Tibial artery (tissue), 4 donors: ENCODE results near the gene RAB31.
A peak's percentile ranks its signal among the peaks of the same experiment; 100 is the strongest.

ENCODE experiments used
- DNase-seq, 2 donors: peaks; one replicate each; pipeline ENCODE4 v3.0.0-alpha.2; 2019
- H3K27ac ChIP-seq, 2 donors: fragments of 200-600 bp; sonication (generic) in 1 of 2; 1 replicate in 1 of 2; 2 replicates in 1 of 2; pipeline ENCODE4 v1.5.1; 2018 to 2019; ENCODE audit warnings: mild to moderate bottlenecking in 1 of 2
- H3K27me3 ChIP-seq, 2 donors: fragments of 200-600 bp; sonication (generic) in 1 of 2; one replicate each; pipeline versions ENCODE4 v1.5.1 to v1.6.0; 2016 to 2019
- H3K36me3 ChIP-seq, 3 donors: fragments of 200-600 bp; sonication (generic) in 2 of 3; one replicate each; pipeline ENCODE4 v1.5.1; 2016 to 2019; ENCODE audit warnings: mild to moderate bottlenecking in 2 of 3
- H3K4me1 ChIP-seq, 4 donors: fragments of 200-600 bp; sonication (generic) in 2 of 4; 1 replicate in 3 of 4; 2 replicates in 1 of 4; pipeline ENCODE4 v1.5.1; 2016 to 2019
- H3K4me3 ChIP-seq, 2 donors: fragments of 200-600 bp; sonication (generic) in 1 of 2; 1 replicate in 1 of 2; 2 replicates in 1 of 2; pipeline ENCODE4 v1.5.1; 2018 to 2019; ENCODE audit warnings: mild to moderate bottlenecking in 2 of 2
- H3K9me3 ChIP-seq, 3 donors: fragments of 200-600 bp; sonication (generic) in 1 of 3; one replicate each; pipeline ENCODE4 v1.5.1; 2016 to 2019
- CTCF ChIP-seq, 2 experiments: fragments of 200-600 bp in 1 of 2; fragments of 450-650 bp in 1 of 2; IDR thresholded peaks; one replicate each; pipeline ENCODE4 v1.5.1; 2017 to 2019; ENCODE audit warnings: antibody characterized with exemption in 2 of 2, mild to moderate bottlenecking in 1 of 2, moderate library complexity in 1 of 2
- intact Hi-C: fragments of 100-400 bp; cut with DNase I; formaldehyde crosslinking; loops from one replicate; pipeline ENCODE4 v1.15.0; 2023; ENCODE audit warnings: low total_unique reads

Gene RAB31

DNA sequence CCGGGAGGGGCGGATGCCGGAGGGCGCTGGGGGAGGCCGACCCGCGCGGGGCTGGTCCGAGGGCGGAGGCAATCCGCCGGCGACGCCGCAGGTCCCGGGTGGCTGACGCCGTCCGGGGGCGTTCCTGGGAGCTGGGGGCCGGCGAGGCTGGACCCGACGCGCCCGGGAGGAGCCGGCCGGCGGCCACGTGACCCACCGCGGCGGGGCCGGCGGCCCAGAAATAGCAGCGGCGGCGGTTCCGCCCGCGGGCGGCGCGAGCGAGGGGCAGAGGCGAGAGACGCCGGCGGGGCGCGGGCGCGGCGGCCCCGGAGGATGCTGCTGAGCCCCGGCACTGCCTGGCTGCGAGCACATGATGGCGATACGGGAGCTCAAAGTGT lies at the start of gene RAB31:
Gene RAB31, plus strand, starts transcription at position 245 of the 377 bp plus-strand sequence. Its CDS starts 105 bp downstream, at position 350.
- no peaks in the 10 kb centered on the region for H3K27me3 ChIP-seq
- intact Hi-C loops, result loop anchor here (10.0 kb wide), 2 partner anchors 93 to 207 kb away; partner anchors contain the start of genes PPP4R1 and VAPA
- H3K9me3 ChIP-seq, result no peaks in the 10 kb centered on the region
- H3K4me3 ChIP-seq, result peak within 1 kb of the TSS; percentile 94 to 99
- peaks cover 0 to 69% (median 32%) of the 10 kb centered on the region in 4 donors for H3K4me1 ChIP-seq
- no peaks in the 10 kb centered on the region for H3K36me3 ChIP-seq
- peak within 1 kb of the TSS; percentile 93 to 98 for H3K27ac ChIP-seq
- DNase-seq, result peak; percentile 81 to 95
- TF ChIP-seq CTCF (IDR thresholded peaks at IDR 0.05), result no peak

- Histone ChIP-seq H3K27ac (peak overlapping the region in 1 of 2 donors; percentile 19), H3K9me3 (no peaks in the 10 kb centered on the region), H3K4me3 (no peak overlapping the region), H3K27me3 (no peaks in the 10 kb centered on the region), H3K4me1 (peaks cover 0 to 12% (median 0%) of the 10 kb centered on the region in 4 donors), H3K36me3 (no peaks in the 10 kb centered on the region)
- no peak for DNase-seq
- TF ChIP-seq CTCF (IDR thresholded peaks at IDR 0.05), result no peak
- intact Hi-C loops, result no loop called here
These were observed 48.4 kb upstream of the RAB31 start for GRCh38 chr18:9659499-9660375.

- Histone ChIP-seq H3K27me3 (no peaks in the 10 kb centered on the region), H3K27ac (no peak overlapping the region), H3K4me1 (peaks cover 0 to 12% (median 0%) of the 10 kb centered on the region in 4 donors), H3K9me3 (no peaks in the 10 kb centered on the region), H3K36me3 (no peaks in the 10 kb centered on the region), H3K4me3 (no peak overlapping the region)
- intact Hi-C loops, result no loop called here
- DNase-seq, result no peak
- TF ChIP-seq CTCF (IDR thresholded peaks at IDR 0.05), result no peak
These were observed 46.5 kb upstream of the RAB31 start for GRCh38 chr18:9661564-9661963.

DNA sequence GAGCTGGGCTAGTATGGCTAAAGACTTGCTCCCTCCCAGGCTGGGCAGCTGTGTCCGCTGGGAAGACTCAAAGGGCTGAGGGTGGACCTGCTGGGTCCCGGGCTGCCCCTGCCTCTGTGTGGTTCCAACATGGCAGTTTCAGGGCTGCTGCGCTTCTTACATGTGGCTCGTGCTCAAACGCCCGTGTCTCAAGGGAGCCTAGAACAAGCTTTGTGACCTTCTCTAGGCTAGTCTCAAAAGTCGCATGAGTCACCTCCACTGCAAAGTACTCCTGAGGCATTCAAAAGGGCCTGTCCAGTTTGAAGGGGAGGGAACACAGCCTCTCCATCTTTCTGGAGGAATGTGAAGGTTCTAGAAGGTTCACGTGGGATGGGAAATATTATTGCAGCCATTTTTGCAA lies 44.7 kb upstream of the RAB31 start:
- intact Hi-C loops, result no loop called here
- H3K4me3 ChIP-seq, result no peak overlapping the region
- H3K9me3 ChIP-seq, result no peaks in the 10 kb centered on the region
- no peaks in the 10 kb centered on the region for H3K27me3 ChIP-seq
- no peak for DNase-seq
- H3K36me3 ChIP-seq, result no peaks in the 10 kb centered on the region
- peaks cover 0 to 12% (median 0%) of the 10 kb centered on the region in 4 donors for H3K4me1 ChIP-seq
- no peak for TF ChIP-seq CTCF (IDR thresholded peaks at IDR 0.05)
- no peak overlapping the region for H3K27ac ChIP-seq

DNA sequence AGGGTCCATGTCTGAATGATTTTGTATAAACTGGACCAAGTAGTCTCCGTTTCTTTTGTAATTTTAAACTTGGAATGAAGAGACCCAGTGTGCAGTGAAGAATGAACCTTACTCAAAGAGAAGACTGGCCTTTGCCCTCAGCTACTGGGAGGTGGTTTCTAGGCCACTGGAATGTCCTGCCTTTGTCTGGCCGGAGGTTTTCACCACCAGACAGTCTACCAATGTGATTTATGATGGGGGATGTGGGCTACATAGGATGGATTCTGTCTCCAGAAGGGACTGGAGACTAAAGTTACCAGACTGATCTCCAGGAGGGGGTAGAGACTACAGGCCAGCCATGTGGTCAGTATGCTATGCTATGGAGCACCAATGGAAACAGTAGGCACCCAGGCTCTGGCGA lies 42.8 kb upstream of the RAB31 start:
- Histone ChIP-seq H3K4me3 (no peak overlapping the region), H3K36me3 (no peaks in the 10 kb centered on the region), H3K9me3 (no peaks in the 10 kb centered on the region), H3K27me3 (no peaks in the 10 kb centered on the region), H3K4me1 (peaks cover 0 to 4% (median 0%) of the 10 kb centered on the region in 4 donors), H3K27ac (no peak overlapping the region)
- no peak for TF ChIP-seq CTCF (IDR thresholded peaks at IDR 0.05)
- intact Hi-C loops, result no loop called here
- no peak for DNase-seq
